Kidney (tissue), 14 donors: ENCODE measurements around the gene RBM8A. TPM values are rescaled to one million over a fixed set of nuclear protein-coding genes. Genes with fewer than 3 reads are reported as not detected.
A peak's percentile ranks its signal among the peaks of the same experiment; 100 is the strongest.

Experiments
- DNase-seq, 5 donors: peaks; one replicate each; pipeline ENCODE4 v3.0.0-alpha.2; 2013 to 2020
- FAIRE-seq: peaks from 2 replicates; lab custom pipeline; 2012; peaks lifted over from hg19 to GRCh38; lab: Jason Lieb, UNC
- H3K27ac ChIP-seq, 2 donors: one replicate each; pipeline ENCODE4 v1.7.0; 2013; ENCODE audit warnings: low read depth in 2 of 2, low read length in 2 of 2, inconsistent platforms in 1 of 2
- H3K27me3 ChIP-seq: one replicate; pipeline ENCODE4 v1.7.1; 2013; ENCODE audit warnings: low read length, inconsistent platforms; ENCODE audit not compliant: control insufficient read depth, insufficient read depth
- H3K36me3 ChIP-seq, 3 donors: one replicate each; pipeline versions ENCODE4 v1.7.0 to v1.7.1; 2013; ENCODE audit warnings: low read length in 3 of 3, control low read depth in 1 of 3, inconsistent platforms in 1 of 3; ENCODE audit not compliant: insufficient read depth in 3 of 3, control insufficient read depth in 2 of 3
- H3K4me1 ChIP-seq, 3 donors: one replicate each; pipeline versions ENCODE4 v1.7.0 to v1.7.1; 2013; ENCODE audit warnings: low read length in 3 of 3, inconsistent platforms in 1 of 3, low read depth in 1 of 3; ENCODE audit not compliant: control insufficient read depth in 2 of 3, insufficient read depth in 2 of 3
- H3K4me3 ChIP-seq, 3 donors: one replicate each; pipeline versions ENCODE4 v1.7.0 to v1.8.1; 2013; ENCODE audit warnings: low read length in 3 of 3, control low read depth in 1 of 3, inconsistent platforms in 1 of 3
- H3K9ac ChIP-seq, 3 donors: one replicate each; pipeline versions ENCODE4 v1.7.0 to v1.7.1; 2013; ENCODE audit warnings: low read length in 3 of 3, control low read depth in 1 of 3, inconsistent platforms in 1 of 3
- H3K9me3 ChIP-seq, 3 donors: one replicate each; pipeline versions ENCODE4 v1.7.0 to v1.7.1; 2013; ENCODE audit warnings: low read length in 3 of 3, control low read depth in 1 of 3, inconsistent platforms in 1 of 3; ENCODE audit not compliant: control insufficient read depth in 2 of 3, insufficient read depth in 1 of 3
- CTCF ChIP-seq: IDR thresholded peaks from 3 replicates; pipeline ENCODE4 v1.5.1; 2012; ENCODE audit warnings: mild to moderate bottlenecking, moderate library complexity, borderline replicate concordance; ENCODE audit not compliant: insufficient read depth; ENCODE audit errors: extremely low read depth
- intact Hi-C: fragments of 100-400 bp; cut with DNase I; formaldehyde crosslinking; loops from one replicate; pipeline ENCODE4 v1.11.1; 2022
- polyA plus RNA-seq: library from polyadenylated mRNA; stranded (reverse); fragments of 350-450 nt; fragmentation: Illumina TruSeq; extraction: RNeasy Lipid Tissue Mini Kit (QIAGEN cat#74804); gene quantifications from one replicate; pipeline ENCODE4 v1.2.3, GENCODE V29; 2014; ENCODE audit warnings: low read depth, low replicate concordance; ENCODE audit not compliant: insufficient read depth
- total RNA-seq: library from RNA; stranded (reverse); fragmentation: NEBNext Ultra II Directional; extraction: Animal tissue kit (Norgen Biotek cat#: 25700); gene quantifications from one replicate; pipeline ENCODE4 v1.2.1, GENCODE V29; 2021
- donor health status: control.
- donor health status: control.
- donor health status: control.
- donor health status: control.
- donor health status: control.
- donor health status: DM: yes; HTN: yes; CAD: no.
- donor health status: Normal renal cell carcinoma (clear cell type).

The RBM8A gene
- total and polyA plus RNA-seq, 2 donors from 2014 or later: 105 to 131 TPM

- Histone ChIP-seq H3K4me1 (peaks cover 18 to 19% (median 19%) of the 10 kb centered on the region in 3 donors), H3K9ac (no peak overlapping the region), H3K27me3 (no peaks in the 10 kb centered on the region), H3K27ac (no peak overlapping the region), H3K36me3 (no peaks in the 10 kb centered on the region), H3K4me3 (no peak overlapping the region), H3K9me3 (no peaks in the 10 kb centered on the region)
- DNase-seq: peak in 1 of 5 donors; percentile 16
- FAIRE-seq: no peak
- intact Hi-C loops: loop anchor here (5.0 kb wide), 1 partner anchor 43 kb away; no protein-coding TSS in a partner anchor
- no peak for TF ChIP-seq CTCF
Observed at GRCh38 chr1:145974721-145975120, 47.4 kb upstream of the RBM8A start.

GRCh38 chr1:145972580-145972979, 45.3 kb upstream of the RBM8A start:
- no peak for FAIRE-seq
- TF ChIP-seq CTCF: no peak
- no peak overlapping the region for H3K27ac ChIP-seq
- H3K4me3 ChIP-seq: no peak overlapping the region
- H3K36me3 ChIP-seq: no peaks in the 10 kb centered on the region
- H3K4me1 ChIP-seq: peaks cover 0 to 4% (median under 1%) of the 10 kb centered on the region in 3 donors
- intact Hi-C loops: loop anchor here (5.0 kb wide), 1 partner anchor 45 kb away; no protein-coding TSS in a partner anchor
- no peaks in the 10 kb centered on the region for H3K27me3 ChIP-seq
- peaks cover 0 to 1% (median 0%) of the 10 kb centered on the region in 3 donors for H3K9me3 ChIP-seq
- H3K9ac ChIP-seq: no peak overlapping the region
- DNase-seq: no peak

- FAIRE-seq (no peak), DNase-seq (no peak)
- H3K9ac ChIP-seq: no peak overlapping the region
- H3K4me1 ChIP-seq: peaks cover 2 to 15% (median 4%) of the 10 kb centered on the region in 3 donors
- no peaks in the 10 kb centered on the region for H3K27me3 ChIP-seq
- no peak for TF ChIP-seq CTCF
- intact Hi-C loops: loop anchor here (5.0 kb wide), 1 partner anchor 120 kb away; the partner anchor contains the start of gene NUDT17
- H3K9me3 ChIP-seq: peaks cover 0 to 4% (median 0%) of the 10 kb centered on the region in 3 donors
- H3K27ac ChIP-seq: no peak overlapping the region
- H3K4me3 ChIP-seq: no peak overlapping the region
- H3K36me3 ChIP-seq: no peaks in the 10 kb centered on the region
Observed at GRCh38 chr1:145967288-145967687, 40.0 kb upstream of the RBM8A start.
